Nephron progenitor cell (in vitro differentiated cells): ENCODE measurements around the gene IL36RN.

ENCODE experiments used
- DNase-seq: peaks from one replicate; pipeline ENCODE4 v3.0.0; 2021
- H3K27ac Mint-ChIP-seq: 2 replicates; pipeline ENCODE4 v1.8.0; 2021; ENCODE audit warnings: mild to moderate bottlenecking, moderate library complexity, mixed read lengths
- H3K27me3 Mint-ChIP-seq: 2 replicates; pipeline ENCODE4 v1.8.0; 2021; ENCODE audit warnings: mild to moderate bottlenecking, low read depth, mixed read lengths; ENCODE audit not compliant: poor library complexity
- H3K36me3 Mint-ChIP-seq: 2 replicates; pipeline ENCODE4 v1.8.0; 2021; ENCODE audit warnings: low read depth, mixed read lengths
- H3K4me1 Mint-ChIP-seq: 2 replicates; pipeline ENCODE4 v1.8.0; 2021; ENCODE audit warnings: mixed read lengths
- H3K4me3 Mint-ChIP-seq: 2 replicates; pipeline ENCODE4 v1.8.0; 2021; ENCODE audit warnings: mild to moderate bottlenecking, moderate library complexity, mixed read lengths
- H3K9me3 Mint-ChIP-seq: 2 replicates; pipeline ENCODE4 v1.8.0; 2021; ENCODE audit warnings: mild to moderate bottlenecking, moderate library complexity, mixed read lengths
- TF ChIP-seq, protein P1 (sequence below): fragments of 200-600 bp; sonication (generic); IDR thresholded peaks from 2 replicates; pipeline ENCODE4 v1.5.0; 2021; ENCODE audit warnings: antibody characterized with exemption

The IL36RN gene

DNA sequence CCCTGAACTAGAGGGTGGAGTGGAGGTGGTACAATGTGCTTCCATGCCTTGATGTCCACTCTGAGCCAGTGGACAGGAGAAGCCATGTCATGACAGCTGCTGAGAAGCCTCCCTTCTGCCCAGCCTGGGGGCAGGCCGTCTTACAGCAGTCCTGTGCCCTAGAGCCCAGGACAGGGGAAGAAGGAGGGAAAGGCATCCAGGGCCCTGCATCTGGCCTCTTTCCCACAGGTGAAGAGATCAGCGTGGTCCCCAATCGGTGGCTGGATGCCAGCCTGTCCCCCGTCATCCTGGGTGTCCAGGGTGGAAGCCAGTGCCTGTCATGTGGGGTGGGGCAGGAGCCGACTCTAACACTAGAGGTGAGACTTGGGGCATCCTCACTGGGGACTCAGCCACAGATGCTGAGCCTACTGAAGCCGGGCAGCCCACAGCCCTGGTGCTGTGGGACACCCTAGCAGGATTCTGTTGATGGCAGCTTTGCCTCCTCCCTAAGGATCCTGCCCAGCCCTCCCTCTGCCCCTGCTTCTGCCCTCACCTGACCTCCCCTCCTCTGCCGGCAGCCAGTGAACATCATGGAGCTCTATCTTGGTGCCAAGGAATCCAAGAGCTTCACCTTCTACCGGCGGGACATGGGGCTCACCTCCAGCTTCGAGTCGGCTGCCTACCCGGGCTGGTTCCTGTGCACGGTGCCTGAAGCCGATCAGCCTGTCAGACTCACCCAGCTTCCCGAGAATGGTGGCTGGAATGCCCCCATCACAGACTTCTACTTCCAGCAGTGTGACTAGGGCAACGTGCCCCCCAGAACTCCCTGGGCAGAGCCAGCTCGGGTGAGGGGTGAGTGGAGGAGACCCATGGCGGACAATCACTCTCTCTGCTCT lies 3.1 kb downstream of the IL36RN start:
- H3K27ac Mint-ChIP-seq, result no peak overlapping the region
- peaks cover 35% of the 10 kb centered on the region for H3K27me3 Mint-ChIP-seq
- no peaks in the 10 kb centered on the region for H3K4me1 Mint-ChIP-seq
- peaks cover 9% of the 10 kb centered on the region for H3K9me3 Mint-ChIP-seq
- H3K36me3 Mint-ChIP-seq, result no peaks in the 10 kb centered on the region
- H3K4me3 Mint-ChIP-seq, result no peak overlapping the region
- DNase-seq, result no peak
- TF ChIP-seq, protein P1, sequence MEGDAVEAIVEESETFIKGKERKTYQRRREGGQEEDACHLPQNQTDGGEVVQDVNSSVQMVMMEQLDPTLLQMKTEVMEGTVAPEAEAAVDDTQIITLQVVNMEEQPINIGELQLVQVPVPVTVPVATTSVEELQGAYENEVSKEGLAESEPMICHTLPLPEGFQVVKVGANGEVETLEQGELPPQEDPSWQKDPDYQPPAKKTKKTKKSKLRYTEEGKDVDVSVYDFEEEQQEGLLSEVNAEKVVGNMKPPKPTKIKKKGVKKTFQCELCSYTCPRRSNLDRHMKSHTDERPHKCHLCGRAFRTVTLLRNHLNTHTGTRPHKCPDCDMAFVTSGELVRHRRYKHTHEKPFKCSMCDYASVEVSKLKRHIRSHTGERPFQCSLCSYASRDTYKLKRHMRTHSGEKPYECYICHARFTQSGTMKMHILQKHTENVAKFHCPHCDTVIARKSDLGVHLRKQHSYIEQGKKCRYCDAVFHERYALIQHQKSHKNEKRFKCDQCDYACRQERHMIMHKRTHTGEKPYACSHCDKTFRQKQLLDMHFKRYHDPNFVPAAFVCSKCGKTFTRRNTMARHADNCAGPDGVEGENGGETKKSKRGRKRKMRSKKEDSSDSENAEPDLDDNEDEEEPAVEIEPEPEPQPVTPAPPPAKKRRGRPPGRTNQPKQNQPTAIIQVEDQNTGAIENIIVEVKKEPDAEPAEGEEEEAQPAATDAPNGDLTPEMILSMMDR, result no peak

DNA sequence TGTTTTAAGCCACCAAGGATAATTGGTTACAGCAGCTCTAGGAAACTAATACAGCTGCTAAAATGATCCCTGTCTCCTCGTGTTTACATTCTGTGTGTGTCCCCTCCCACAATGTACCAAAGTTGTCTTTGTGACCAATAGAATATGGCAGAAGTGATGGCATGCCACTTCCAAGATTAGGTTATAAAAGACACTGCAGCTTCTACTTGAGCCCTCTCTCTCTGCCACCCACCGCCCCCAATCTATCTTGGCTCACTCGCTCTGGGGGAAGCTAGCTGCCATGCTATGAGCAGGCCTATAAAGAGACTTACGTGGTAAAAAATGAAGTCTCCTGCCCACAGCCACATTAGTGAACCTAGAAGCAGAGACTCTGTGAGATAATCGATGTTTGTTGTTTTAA lies 5.3 kb downstream of the IL36RN start:
- H3K27ac Mint-ChIP-seq, result no peak overlapping the region
- no peak overlapping the region for H3K4me3 Mint-ChIP-seq
- TF ChIP-seq, protein P1, result no peak
- H3K9me3 Mint-ChIP-seq, result peaks cover 9% of the 10 kb centered on the region
- no peaks in the 10 kb centered on the region for H3K36me3 Mint-ChIP-seq
- DNase-seq, result no peak
- H3K4me1 Mint-ChIP-seq, result no peaks in the 10 kb centered on the region
- peaks cover 44% of the 10 kb centered on the region for H3K27me3 Mint-ChIP-seq

- TF ChIP-seq, protein P1, result no peak
- no peak for DNase-seq
- no peaks in the 10 kb centered on the region for H3K4me1 Mint-ChIP-seq
- no peaks in the 10 kb centered on the region for H3K36me3 Mint-ChIP-seq
- H3K9me3 Mint-ChIP-seq, result peaks cover 9% of the 10 kb centered on the region
- no peak overlapping the region for H3K27ac Mint-ChIP-seq
- H3K4me3 Mint-ChIP-seq, result no peak overlapping the region
- H3K27me3 Mint-ChIP-seq, result peaks cover 46% of the 10 kb centered on the region
These were observed 5.9 kb downstream of the IL36RN start for GRCh38 chr2:113064898-113065297.

DNA sequence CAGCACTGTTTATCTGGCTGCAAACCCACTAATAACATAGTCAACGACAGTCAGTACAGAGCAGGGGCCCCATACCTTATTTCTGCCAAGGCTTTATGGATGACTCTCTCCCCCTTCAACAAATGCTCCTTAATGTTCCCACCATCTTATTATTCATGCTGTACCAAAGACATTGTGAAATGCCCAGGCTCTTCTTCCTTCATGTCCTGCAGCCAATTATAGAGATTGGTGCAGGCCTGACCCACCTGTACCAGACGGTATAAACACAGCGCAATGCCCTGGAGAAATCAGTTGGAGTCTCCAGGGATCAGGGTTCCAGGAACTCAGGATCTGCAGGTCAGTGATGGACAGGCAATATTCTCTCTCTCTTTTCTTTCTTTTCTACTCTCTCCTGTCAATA lies 8.7 kb downstream of the IL36RN start, which contains the start of gene IL1F10:
TSS of gene IL1F10 (plus strand) at position 290 of the 400 bp plus-strand sequence. CDS start 4,769 bp downstream, outside the sequence.
- Mint-ChIP-seq H3K4me3 (no peak within 1 kb of the TSS), H3K9me3 (peaks cover 5% of the 10 kb centered on the region)
- TF ChIP-seq, protein P1, result no peak

DNA sequence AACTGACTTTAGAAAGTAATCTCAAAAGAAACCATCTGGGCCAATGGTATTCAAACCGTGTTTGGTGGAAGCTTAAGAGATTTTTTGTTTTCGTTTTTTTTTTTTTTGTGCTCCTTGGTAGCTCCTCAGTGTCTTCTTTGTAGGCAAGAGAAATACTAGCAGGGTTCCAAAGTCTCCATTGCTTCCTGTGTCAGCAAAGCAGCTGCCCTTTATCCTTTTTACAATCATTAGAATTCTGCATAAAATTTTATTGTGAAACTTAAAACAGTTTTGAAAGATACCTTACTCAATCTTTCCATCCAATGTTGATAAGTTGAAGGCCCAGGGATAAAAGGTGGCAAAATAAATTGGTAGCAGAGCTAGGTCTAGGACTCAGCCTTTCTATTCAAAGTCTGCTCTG lies 9.3 kb downstream of the IL36RN start:
- Mint-ChIP-seq H3K27me3 (peaks cover 55% of the 10 kb centered on the region), H3K27ac (no peak overlapping the region), H3K4me3 (no peak overlapping the region), H3K4me1 (no peaks in the 10 kb centered on the region), H3K9me3 (peaks cover 5% of the 10 kb centered on the region), H3K36me3 (no peaks in the 10 kb centered on the region)
- DNase-seq, result no peak
- TF ChIP-seq, protein P1, result no peak

More for the DNA sequence above, 8.7 kb downstream of the IL36RN start, which contains the start of gene IL1F10:
- Mint-ChIP-seq H3K27ac (no peak within 1 kb of the TSS), H3K4me1 (no peaks in the 10 kb centered on the region), H3K36me3 (no peaks in the 10 kb centered on the region), H3K27me3 (peaks cover 52% of the 10 kb centered on the region)
- DNase-seq, result no peak
